D721Med (cell line): ENCODE data around the gene FRS3.

ENCODE experiments used
- DNase-seq: peaks from one replicate; pipeline ENCODE4 v3.0.0; 2011; ENCODE audit warnings: low spot score; ENCODE audit not compliant: insufficient read length
- FAIRE-seq: peaks from 2 replicates; lab custom pipeline; 2011; peaks lifted over from hg19 to GRCh38; lab: Jason Lieb, UNC
- TF ChIP-seq, protein P1 (sequence below): IDR thresholded peaks from 2 replicates; pipeline ENCODE4 v1.5.1; 2012; ENCODE audit warnings: mild to moderate bottlenecking, control low read depth; ENCODE audit not compliant: insufficient read depth; ENCODE audit errors: missing control alignments

The FRS3 gene

DNA sequence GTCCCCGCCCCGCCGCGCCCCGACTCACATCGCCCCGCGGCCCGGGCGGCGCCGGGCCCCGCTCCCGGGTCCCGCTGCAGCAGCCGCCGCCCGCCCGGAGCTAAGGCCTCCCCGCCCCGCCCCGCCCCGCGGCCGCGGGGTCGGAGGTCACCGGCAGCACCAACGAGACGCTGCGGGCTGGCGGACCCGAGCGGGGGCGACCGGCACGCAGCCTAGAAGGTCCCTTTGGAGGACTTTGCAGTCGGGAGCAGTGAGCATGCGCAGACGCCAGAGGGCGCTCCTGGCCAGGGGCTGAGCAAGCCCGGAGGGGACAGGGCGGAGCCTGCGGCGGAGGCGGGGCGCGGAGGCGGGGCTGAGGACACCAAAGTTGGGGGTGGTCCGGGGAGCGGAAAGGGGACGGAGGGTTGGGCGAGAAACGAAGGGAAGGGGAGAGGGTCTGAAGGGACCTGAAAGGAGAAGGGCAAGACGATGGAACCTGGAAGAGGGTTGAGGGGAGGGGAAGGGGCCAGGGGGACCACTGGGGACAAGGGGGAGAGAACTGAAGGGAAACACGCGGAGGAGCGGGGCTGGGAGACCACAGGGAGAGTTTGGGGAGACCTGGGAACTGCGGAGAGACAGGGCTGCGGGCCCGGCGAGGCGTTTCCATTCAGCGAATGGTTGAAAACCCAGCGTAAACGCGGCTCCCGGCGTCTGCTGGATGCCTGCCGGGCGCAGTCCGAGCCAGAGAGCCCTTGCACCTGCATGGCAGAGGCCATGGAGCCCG is at the start of gene FRS3:
FRS3 (minus strand) TSS at position 113 of the 763 bp plus-strand sequence. CDS start 2,913 bp downstream, outside the sequence.
- peak; percentile 96 for DNase-seq
- FAIRE-seq, result no peak
- TF ChIP-seq, protein P1, sequence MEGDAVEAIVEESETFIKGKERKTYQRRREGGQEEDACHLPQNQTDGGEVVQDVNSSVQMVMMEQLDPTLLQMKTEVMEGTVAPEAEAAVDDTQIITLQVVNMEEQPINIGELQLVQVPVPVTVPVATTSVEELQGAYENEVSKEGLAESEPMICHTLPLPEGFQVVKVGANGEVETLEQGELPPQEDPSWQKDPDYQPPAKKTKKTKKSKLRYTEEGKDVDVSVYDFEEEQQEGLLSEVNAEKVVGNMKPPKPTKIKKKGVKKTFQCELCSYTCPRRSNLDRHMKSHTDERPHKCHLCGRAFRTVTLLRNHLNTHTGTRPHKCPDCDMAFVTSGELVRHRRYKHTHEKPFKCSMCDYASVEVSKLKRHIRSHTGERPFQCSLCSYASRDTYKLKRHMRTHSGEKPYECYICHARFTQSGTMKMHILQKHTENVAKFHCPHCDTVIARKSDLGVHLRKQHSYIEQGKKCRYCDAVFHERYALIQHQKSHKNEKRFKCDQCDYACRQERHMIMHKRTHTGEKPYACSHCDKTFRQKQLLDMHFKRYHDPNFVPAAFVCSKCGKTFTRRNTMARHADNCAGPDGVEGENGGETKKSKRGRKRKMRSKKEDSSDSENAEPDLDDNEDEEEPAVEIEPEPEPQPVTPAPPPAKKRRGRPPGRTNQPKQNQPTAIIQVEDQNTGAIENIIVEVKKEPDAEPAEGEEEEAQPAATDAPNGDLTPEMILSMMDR, result peak; percentile 97

DNA sequence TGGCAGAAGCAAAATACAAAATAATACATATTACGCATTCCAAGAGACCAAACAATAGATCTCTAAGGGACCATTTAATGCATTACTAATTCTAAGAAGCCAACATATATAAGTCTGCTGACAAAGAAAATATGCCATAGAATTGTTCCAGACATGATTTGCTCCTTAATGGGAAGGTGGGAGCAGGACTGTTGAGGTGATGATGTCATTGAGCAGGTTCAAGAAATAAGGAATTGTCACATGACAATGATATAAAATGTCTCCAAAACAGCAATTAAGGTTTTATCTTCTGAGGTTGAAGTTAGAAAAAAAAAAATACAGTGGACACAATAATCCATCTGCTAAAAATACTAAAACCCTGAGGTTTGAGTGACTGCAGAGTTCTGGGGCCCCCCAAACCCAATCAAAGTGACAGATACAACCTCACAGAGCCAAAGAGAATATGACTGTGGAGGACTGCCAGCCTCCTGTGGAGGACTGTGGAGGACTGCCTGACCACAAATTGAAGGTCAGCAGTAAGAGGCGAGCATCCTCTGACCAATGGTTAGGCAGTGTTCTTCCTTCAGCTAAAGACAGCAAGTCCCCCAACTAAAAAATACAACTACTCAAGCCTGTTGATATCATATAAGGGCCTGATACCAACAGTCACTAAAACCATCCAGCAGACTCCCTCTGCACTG is 46.8 kb upstream of the FRS3 start:
- no peak for DNase-seq
- no peak for FAIRE-seq
- TF ChIP-seq, protein P1, result no peak

- TF ChIP-seq, protein P1, result no peak
- DNase-seq (no peak), FAIRE-seq (no peak)
Measured at GRCh38 chr6:41824571-41825569, 45.2 kb upstream of the FRS3 start.

DNA sequence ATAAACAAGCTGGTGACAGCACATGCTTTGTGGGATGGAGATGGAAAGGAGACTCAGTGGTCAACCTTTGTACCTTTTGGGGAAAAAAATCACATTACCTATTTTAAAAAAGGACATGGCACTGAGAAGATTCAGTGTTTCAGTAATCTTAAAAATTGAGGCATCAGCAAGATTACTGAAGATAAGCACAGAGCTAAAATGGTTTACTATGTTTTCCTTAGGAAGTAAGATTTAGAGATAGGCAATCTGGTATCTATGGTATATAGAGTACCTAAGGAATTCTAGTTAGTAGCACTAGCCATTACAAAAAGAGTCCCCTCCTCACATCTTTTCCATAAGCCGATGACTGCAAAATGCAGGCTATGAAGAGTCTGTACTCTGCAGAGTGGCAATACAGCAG is 43.5 kb upstream of the FRS3 start:
- TF ChIP-seq, protein P1, result no peak
- DNase-seq (no peak), FAIRE-seq (peak; percentile 70)

GRCh38 chr6:41822021-41822420 is 42.3 kb upstream of the FRS3 start:
- no peak for FAIRE-seq
- DNase-seq, result no peak
- TF ChIP-seq, protein P1, result no peak

DNA sequence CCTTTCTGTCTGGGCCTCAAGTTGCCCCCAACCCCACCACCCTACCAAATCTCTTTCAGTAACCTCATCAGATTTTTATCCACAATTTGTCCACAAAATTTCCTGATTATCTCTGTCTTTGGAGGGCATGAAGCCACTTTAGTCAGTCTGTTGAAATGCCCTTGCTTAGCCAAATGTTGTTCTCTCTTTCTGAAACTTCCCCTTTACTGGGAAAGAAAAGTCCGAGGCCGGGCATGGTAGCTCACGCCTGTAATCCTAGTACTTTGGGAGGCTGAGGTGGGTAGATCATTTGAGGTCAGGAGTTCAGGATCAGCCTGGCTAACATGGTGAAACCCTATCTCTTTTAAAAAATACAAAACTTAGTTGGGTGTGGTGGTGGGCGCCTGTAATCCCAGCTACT is 41.6 kb upstream of the FRS3 start:
- DNase-seq (no peak), FAIRE-seq (peak; percentile 16)
- TF ChIP-seq, protein P1, result no peak
